Endothelial cell of umbilical vein (primary cell): ENCODE measurements around the gene PTTG1IP. TPM values are rescaled to one million over a fixed set of nuclear protein-coding genes. Genes with fewer than 3 reads are reported as not detected.

Experiments used
- BruUV-seq: library from RNA; stranded (reverse); fragments of 400-500 nt; replicated peaks from 2 replicates; lab custom pipeline; 2021; lab: Mats Ljungman, UMichigan
- CTCF ChIA-PET: fragments of 300-600, 350-600 bp; sonication (Branson Sonifier 250); formaldehyde crosslinking; loops from one replicate; lab custom pipeline; 2021; ENCODE audit warnings: antibody characterized with exemption, inconsistent platforms; lab: Charles Lee
- POLR2A ChIA-PET: fragments of 300-600, 350-600 bp; sonication (Branson Sonifier 250); formaldehyde crosslinking; loops from one replicate; lab custom pipeline; 2021; ENCODE audit warnings: antibody characterized with exemption, inconsistent platforms; lab: Charles Lee
- DNase-seq: peaks from one replicate; pipeline ENCODE4 v3.0.0-alpha.2; 2011; ENCODE audit warnings: low read depth, low spot score
- FAIRE-seq: peaks from 2 replicates; lab custom pipeline; 2011; peaks lifted over from hg19 to GRCh38; lab: Jason Lieb, UNC
- H2AFZ ChIP-seq: 2 replicates; pipeline ENCODE4 v1.6.0; 2012; ENCODE audit warnings: low read depth, low read length, control low read depth, inconsistent platforms
- H3K27ac ChIP-seq: 2 replicates; pipeline ENCODE4 v1.5.1; 2011; ENCODE audit warnings: low read depth, mild to moderate bottlenecking, control low read depth, low read length, moderate library complexity; ENCODE audit not compliant: insufficient read depth
- H3K27me3 ChIP-seq, 2 experiments: 2 replicates each; pipeline versions ENCODE4 v1.6.0 to v1.6.1; 2011; ENCODE audit warnings: low read length in 2 of 2, mixed read lengths in 1 of 2; ENCODE audit not compliant: control insufficient read depth in 2 of 2, insufficient read depth in 2 of 2
- H3K36me3 ChIP-seq, 2 experiments: 2 replicates in 1 of 2; 3 replicates in 1 of 2; pipeline ENCODE4 v1.5.1; 2011; ENCODE audit warnings: low read length in 2 of 2, mild to moderate bottlenecking in 1 of 2, moderate library complexity in 1 of 2; ENCODE audit not compliant: control insufficient read depth in 2 of 2, insufficient read depth in 2 of 2; ENCODE audit errors: extremely low read depth in 1 of 2
- H3K4me1 ChIP-seq: 3 replicates; pipeline ENCODE4 v1.5.1; 2011; ENCODE audit warnings: mild to moderate bottlenecking, low read length; ENCODE audit not compliant: control insufficient read depth, insufficient read depth; ENCODE audit errors: extremely low read depth
- H3K4me2 ChIP-seq: 2 replicates; pipeline ENCODE4 v1.6.1; 2011; ENCODE audit warnings: low read length, control low read depth, mixed read lengths; ENCODE audit not compliant: insufficient read depth
- H3K4me3 ChIP-seq, 3 experiments: fragments of 200-600 bp in 1 of 3; sonication (generic), shearing (Covaris generic) in 1 of 3; replicated peaks in 1 of 3; 2 replicates each; pipeline ENCODE4 v1.5.1; 2011 to 2016; ENCODE audit warnings: control low read depth in 3 of 3, low read length in 3 of 3, mild to moderate bottlenecking in 2 of 3, inconsistent platforms in 1 of 3, low read depth in 1 of 3, moderate library complexity in 1 of 3; ENCODE audit not compliant: insufficient read depth in 1 of 3
- H3K79me2 ChIP-seq: 2 replicates; pipeline ENCODE4 v1.6.0; 2012; ENCODE audit warnings: low read length, inconsistent platforms; ENCODE audit not compliant: control insufficient read depth, insufficient read depth
- H3K9ac ChIP-seq: replicated peaks from 2 replicates; pipeline ENCODE3; 2011; ENCODE audit warnings: low read length, control low read depth; ENCODE audit not compliant: insufficient read depth; ENCODE audit errors: extremely low read depth
- H3K9me1 ChIP-seq: replicated peaks from 3 replicates; pipeline ENCODE4 v1.6.0; 2011; ENCODE audit warnings: mild to moderate bottlenecking, low read length; ENCODE audit not compliant: control insufficient read depth, insufficient read depth; ENCODE audit errors: extremely low read depth
- H3K9me3 ChIP-seq: replicated peaks from 2 replicates; pipeline ENCODE4 v1.5.1; 2012; ENCODE audit warnings: low read length, inconsistent platforms; ENCODE audit not compliant: control insufficient read depth, insufficient read depth
- H4K20me1 ChIP-seq: replicated peaks from 2 replicates; pipeline ENCODE3; 2011; ENCODE audit warnings: mild to moderate bottlenecking, low read length; ENCODE audit not compliant: control insufficient read depth, insufficient read depth; ENCODE audit errors: extremely low read depth
- CTCF ChIP-seq, 2 donors: IDR thresholded peaks; 1 replicate in 1 of 2; 2 replicates in 1 of 2; pipeline ENCODE4 v1.5.1; 2011; ENCODE audit warnings: low read length in 2 of 2, mild to moderate bottlenecking in 2 of 2, moderate library complexity in 2 of 2, control low read depth in 1 of 2, inconsistent platforms in 1 of 2, low read depth in 1 of 2; ENCODE audit not compliant: insufficient read depth in 1 of 2; ENCODE audit errors: extremely low read depth in 1 of 2
- EZH2 ChIP-seq: IDR thresholded peaks from 2 replicates; pipeline ENCODE4 v1.6.1; 2012; ENCODE audit warnings: borderline replicate concordance, low read depth, mild to moderate bottlenecking, moderate library complexity, low read length, inconsistent platforms; ENCODE audit not compliant: severe bottlenecking
- FOS ChIP-seq: IDR thresholded peaks from 2 replicates; pipeline ENCODE4 v1.6.1; 2011; ENCODE audit warnings: mild to moderate bottlenecking, low read length, moderate library complexity, borderline replicate concordance; ENCODE audit not compliant: insufficient read depth
- GATA2 ChIP-seq: IDR thresholded peaks from 2 replicates; pipeline ENCODE4 v1.7.0; 2011; ENCODE audit warnings: low read depth, mild to moderate bottlenecking, moderate library complexity, mixed read lengths, low read length; ENCODE audit not compliant: insufficient read length, insufficient read depth
- JUN ChIP-seq: IDR thresholded peaks from 2 replicates; pipeline ENCODE4 v1.6.1; 2011; ENCODE audit warnings: borderline replicate concordance, low read depth; ENCODE audit not compliant: insufficient read length, insufficient read depth
- MAX ChIP-seq: IDR thresholded peaks from 2 replicates; pipeline ENCODE4 v1.6.1; 2011; ENCODE audit not compliant: insufficient read depth, insufficient read length
- MYC ChIP-seq: IDR thresholded peaks from one replicate; pipeline ENCODE4 v1.6.1; 2011; ENCODE audit warnings: mild to moderate bottlenecking, low read depth, low read length
- POLR2A ChIP-seq: IDR thresholded peaks from 2 replicates; pipeline ENCODE4 v1.6.1; 2012; ENCODE audit warnings: low read depth, mild to moderate bottlenecking, control low read depth, low read length
- POLR2AphosphoS5 ChIP-seq: IDR thresholded peaks from 2 replicates; pipeline ENCODE4 v1.6.1; 2012; ENCODE audit warnings: low read depth, mild to moderate bottlenecking, control low read depth, low read length, moderate library complexity; ENCODE audit not compliant: insufficient read depth
- dilution Hi-C: fragments of 300-500 bp; cut with MboI; formaldehyde crosslinking; loops from one replicate; pipeline ENCODE4 v1.15.0; 2019; ENCODE audit warnings: low sequenced_read_pairs; ENCODE audit not compliant: extremely low pct_ligation_motif_present
- intact Hi-C: fragments of 100-400 bp; cut with micrococcal nuclease; formaldehyde crosslinking; loops from one replicate; pipeline ENCODE4 v1.10.0; 2022
- polyA plus RNA-seq, 4 experiments: library from polyadenylated mRNA; depleted of rRNA in 3 of 4; stranded (reverse) in 3 of 4; unstranded in 1 of 4; fragments of >200 nt; gene quantifications; 2 replicates each; pipeline versions ENCODE4 v1.2.1 to v1.2.3, GENCODE V29; 2011 to 2012; ENCODE audit warnings: missing spikeins in 1 of 4
- total RNA-seq: library from RNA; stranded (reverse); gene quantifications from 2 replicates; pipeline ENCODE4 v1.2.3, GENCODE V29; 2021

The PTTG1IP gene
- total and polyA plus RNA-seq, 2 donors (not counting 3 experiments of a cell fraction or from before 2014, with no cell fraction given), result 342 to 415 TPM

- dilution Hi-C loops, result no loop called here
- BruUV-seq, result no TSS peak
Measured at GRCh38 chr21:44904141-44904923, 30.8 kb upstream of the PTTG1IP start.

More at GRCh38 chr21:44904141-44904923, 30.8 kb upstream of the PTTG1IP start:
- no peak overlapping the region for H3K4me3 ChIP-seq
- no peak overlapping the region for H3K4me2 ChIP-seq
- ChIA-PET CTCF (interaction anchor here (0.6 kb wide), 1 partner anchor 12 kb away, joined by 3 read pairs; no protein-coding TSS in a partner anchor), POLR2A (no interaction called here)
- no peaks in the 10 kb centered on the region for H3K36me3 ChIP-seq
- H3K27ac ChIP-seq, result no peak overlapping the region
- no peaks in the 10 kb centered on the region for H3K9me1 ChIP-seq
- no peak for FAIRE-seq
- no peak for DNase-seq
- no peaks in the 10 kb centered on the region for H4K20me1 ChIP-seq
- H3K9me3 ChIP-seq, result no peaks in the 10 kb centered on the region
- no peaks in the 10 kb centered on the region for H3K27me3 ChIP-seq
- H2AFZ ChIP-seq, result no peak overlapping the region
- H3K4me1 ChIP-seq, result peaks cover 2% of the 10 kb centered on the region
- H3K79me2 ChIP-seq, result no peaks in the 10 kb centered on the region
- intact Hi-C loops, result no loop called here
- no peak overlapping the region for H3K9ac ChIP-seq
- TF ChIP-seq FOS (no peak), MYC (no peak), JUN (no peak), POLR2A (no peak), MAX (no peak), GATA2 (no peak), POLR2AphosphoS5 (no peak), EZH2 (no peak), CTCF (IDR thresholded peaks at IDR 0.05; ENCODE audit: extremely low read depth in 1 of 2, insufficient read depth in 1 of 2, low read depth in 1 of 2, low read length in 2 of 2) (no peak)
